GM19467 (cell line): ENCODE data around the gene RPL28.

Experiments
- ATAC-seq: cut with Tn5 transposase; IDR thresholded peaks from one replicate; pipeline ENCODE4 v1.9.1; 2021; ENCODE audit warnings: mild to moderate bottlenecking, moderate library complexity; ENCODE audit not compliant: unreplicated experiment

The RPL28 gene

DNA sequence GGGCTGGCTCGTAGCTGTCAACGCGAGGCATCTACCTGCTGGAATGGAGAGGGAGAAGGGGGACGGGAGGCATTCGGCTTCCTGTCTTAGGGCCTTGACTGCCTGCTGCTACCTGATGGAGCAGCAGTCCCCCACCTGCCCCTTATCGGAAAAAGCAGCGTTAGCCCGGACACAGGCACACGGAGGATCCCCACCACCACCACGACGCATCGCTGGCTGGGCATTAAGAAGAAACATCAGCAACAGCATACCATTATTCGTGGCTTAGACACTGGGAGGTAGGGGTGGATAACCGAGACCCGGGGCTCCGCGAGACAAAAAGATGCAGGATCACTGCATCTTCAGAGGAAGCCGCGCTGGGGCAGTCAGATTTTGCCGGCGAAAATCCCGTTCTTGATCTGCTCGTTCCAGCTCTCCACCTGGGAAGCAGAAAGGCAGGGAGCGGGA lies 32.4 kb upstream of the RPL28 start:
- no peak for ATAC-seq

DNA sequence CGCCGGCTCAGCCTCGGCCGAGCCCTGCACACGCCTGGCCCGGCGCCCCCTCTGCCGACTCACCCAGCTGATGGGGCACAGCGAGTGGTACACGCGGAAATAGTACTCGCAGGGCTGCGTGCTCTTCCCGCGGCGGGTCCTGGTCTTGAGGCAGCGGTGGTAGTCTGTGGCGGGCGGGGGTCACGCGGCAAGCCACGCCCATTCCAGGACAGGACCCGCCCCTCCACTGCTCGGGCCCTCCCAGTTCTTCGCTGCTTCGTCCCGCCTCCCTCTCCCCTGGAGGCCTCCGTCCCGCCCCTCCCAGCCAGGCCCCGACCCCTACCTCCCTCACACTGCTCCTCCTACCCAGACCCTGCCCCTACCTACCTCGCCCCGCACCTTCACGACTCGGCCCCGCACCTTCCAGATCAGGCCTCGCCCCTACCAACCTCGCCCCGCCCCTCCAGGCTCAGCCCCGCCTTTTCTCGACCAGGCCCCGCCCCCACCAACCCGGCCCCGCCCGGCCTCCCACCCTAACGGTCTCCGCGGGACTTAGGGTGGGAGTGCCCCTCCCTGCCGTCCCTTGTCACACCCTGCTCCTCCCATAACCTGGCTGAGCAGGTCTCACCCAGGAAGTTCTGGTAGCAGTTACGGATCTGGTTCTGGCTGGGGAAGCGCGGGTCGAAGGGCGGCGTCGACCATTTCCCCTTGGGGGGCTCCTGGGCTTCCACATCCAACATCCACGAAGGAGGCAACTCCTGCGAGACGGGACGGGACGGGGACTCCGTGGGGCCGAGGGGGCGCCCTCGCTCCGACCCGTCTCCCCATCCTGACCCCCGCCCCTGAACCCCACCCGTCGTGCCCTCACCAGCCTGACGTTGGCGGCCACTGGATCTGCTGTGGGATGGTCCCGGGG lies 31.7 kb upstream of the RPL28 start:
- no peak for ATAC-seq

DNA sequence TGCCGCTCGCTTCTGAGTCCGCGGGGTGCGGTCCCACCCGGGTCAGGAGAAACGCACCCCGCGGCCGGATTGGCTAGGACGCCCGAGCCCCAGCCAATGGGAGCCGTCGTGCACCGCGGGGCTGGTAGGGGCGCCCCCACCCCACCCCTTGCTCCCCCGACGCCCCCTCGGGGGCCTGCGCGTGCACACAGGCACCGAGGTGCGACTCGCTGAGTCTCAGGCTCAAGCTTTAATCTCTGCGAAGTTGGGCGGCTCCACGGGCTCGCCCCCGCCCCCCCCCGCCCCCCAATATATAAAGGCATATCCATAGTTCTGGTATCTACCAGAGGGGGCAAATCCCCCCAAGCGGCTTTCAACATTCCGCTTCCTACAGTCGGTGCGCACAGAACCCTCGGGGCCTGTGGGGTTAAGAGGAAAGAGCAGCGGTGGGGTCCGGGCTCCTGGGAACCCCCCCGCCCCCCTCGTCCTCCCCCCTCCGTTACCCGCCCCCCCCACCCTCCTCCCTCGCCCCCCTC lies 31.0 kb upstream of the RPL28 start, which contains the start of gene COX6B2:
Gene COX6B2 (minus strand): TSS at position 22 of the 515 bp plus-strand sequence. CDS start 198 bp downstream, outside the sequence.
- no peak for ATAC-seq

DNA sequence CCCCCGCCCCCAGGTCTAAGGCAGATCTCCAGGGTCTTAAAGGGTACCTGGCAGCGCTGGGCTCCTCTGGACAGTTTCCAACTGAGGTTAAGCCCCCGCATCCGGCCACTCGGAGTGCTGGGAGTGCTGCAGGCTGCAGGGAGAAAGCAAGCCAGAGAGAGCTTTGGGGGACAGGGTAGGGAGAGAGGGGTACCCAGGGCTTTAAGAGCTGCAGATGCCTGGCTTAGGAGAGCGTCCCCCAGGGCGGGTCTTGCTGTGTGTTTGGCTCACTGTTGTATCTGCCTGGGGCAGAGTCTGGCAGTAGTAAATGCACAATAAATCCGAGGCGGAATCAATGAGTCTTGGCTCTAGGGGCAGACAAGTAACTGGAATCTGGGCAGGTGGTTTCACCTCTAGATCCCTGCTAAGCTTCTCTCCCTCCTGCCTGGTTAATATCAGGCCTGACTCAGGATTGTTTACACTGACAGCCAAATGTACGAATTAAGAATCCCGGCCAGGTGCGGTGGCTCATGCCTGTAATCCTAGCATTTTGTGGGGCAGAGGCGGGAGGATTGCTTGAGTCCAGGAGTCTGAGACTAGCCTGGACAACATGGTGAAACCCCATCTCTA lies 30.4 kb upstream of the RPL28 start:
- ATAC-seq: no peak

DNA sequence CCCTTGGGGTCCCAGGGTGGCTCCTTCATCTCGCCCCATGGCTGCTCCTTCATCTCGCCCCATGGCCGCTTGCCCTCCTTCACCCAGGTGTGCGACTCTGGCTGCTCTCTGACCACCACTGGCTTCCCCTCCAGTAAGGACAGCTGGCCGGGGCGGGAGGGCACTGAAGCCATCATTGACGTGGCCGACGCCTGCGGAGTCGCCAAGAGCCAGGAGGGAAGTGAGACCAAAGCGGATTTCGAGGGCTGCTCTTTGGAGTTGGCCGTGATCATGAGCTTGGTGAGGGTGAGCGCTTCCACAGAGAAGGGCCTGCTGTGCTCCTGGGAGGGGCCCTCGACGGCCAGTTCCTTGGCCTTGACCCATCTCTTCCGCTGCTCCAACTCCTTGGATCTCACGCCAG lies 27.2 kb upstream of the RPL28 start:
- no peak for ATAC-seq

DNA sequence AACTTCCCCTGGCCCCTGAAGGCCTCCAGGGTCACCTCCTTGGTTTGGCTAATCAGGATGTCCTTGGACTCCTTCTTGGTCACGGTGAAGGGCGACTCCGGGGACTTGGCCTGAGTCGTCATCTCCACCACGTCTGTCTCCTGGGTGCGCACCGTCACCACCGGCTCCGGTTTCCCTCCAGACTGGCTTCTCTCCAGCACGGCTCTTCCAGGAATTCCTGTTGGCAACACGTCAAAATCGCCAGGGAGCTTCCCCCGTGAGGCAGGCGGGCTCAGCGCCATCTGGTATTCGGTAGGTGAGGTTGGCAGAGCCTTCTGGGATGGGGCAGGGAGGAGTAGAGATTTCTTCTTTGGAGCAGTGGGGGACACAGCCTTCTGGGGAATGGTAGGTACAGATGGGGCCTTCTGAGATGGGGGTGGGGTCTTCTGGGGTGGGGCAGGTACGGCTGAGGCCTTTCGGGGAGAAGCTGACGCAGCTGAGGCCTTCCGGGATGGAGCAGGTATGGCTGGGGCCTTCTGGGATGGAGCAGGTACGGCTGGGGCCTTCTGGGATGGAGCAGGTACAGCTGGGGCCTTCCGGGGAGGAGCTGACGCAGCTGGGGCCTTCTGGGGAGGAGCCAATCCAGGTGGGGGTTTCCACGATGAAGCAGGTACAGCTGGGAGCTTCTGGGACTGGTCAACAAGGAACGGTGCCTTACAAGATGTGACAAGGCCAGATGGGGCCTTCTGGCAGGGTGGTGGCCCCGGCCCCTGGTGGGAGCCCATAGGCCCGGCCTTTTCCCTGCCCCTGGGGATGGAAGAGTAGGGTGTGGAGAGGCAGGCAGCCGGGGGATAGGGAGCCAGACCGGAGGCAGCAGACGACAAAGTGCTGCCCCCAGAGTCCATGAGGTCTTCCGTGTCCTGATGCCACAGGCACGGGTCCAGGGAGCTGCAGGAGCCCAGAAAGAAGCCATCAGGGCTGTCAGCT lies 26.5 kb upstream of the RPL28 start:
- ATAC-seq: no peak

DNA sequence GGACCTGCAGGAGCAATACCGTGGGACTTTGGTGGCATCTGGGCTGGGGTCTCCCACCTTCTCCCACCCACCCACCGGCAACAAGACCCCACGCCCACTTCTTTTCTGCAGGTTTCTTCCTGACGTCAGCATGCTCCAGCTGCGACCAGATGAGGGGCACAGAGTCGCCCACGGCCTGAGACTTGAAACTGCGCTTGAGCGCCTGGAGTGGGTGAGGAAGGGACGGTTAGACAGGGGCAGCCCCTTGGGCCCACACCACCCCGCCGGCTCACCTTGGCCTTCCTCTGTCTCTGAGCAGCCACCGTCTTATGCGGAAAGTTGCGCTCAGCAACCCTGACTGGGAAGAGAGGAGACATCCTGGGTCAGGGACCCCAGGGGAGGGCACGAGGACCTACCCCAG lies 24.8 kb upstream of the RPL28 start:
- no peak for ATAC-seq

DNA sequence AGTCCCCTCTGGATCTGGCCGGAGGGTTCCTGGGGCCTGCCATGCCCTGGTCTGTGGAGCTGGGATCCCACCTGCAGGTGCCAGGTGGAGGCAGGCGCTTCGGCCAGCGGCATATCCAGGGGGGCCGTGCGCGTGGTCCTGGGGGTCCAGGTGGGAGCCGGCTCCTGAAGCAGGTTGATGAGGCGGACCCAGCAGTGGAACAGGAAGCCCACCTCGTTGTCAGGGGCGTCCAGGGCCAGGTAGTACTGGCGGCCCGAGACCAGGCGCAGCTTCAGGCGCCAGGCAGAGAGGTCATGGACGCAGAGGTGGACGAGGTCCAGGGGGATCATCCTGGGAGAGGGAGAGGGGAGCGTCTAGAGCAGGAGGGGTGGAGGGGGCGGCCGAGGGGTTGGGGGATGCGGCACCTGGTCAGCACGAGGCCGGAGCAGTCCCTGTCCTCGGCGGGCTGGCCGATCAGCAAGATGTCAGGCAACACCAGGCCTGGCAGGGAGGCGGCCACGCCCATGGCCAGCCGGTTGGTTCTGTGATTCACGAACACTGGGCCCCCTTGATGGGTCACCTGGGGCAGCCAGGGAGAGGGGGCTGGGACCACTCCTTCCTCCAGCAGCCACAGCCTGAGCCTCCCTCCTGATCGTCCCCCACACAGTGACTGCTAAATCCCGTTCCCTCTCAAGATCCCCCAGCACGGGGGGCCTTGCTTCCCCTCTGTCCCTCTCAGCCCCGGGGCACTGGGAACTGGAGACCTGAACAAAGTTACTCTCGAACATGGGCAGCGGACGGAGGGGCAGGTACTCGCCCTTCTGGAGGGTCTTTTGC lies 23.4 kb upstream of the RPL28 start:
- ATAC-seq: no peak

DNA sequence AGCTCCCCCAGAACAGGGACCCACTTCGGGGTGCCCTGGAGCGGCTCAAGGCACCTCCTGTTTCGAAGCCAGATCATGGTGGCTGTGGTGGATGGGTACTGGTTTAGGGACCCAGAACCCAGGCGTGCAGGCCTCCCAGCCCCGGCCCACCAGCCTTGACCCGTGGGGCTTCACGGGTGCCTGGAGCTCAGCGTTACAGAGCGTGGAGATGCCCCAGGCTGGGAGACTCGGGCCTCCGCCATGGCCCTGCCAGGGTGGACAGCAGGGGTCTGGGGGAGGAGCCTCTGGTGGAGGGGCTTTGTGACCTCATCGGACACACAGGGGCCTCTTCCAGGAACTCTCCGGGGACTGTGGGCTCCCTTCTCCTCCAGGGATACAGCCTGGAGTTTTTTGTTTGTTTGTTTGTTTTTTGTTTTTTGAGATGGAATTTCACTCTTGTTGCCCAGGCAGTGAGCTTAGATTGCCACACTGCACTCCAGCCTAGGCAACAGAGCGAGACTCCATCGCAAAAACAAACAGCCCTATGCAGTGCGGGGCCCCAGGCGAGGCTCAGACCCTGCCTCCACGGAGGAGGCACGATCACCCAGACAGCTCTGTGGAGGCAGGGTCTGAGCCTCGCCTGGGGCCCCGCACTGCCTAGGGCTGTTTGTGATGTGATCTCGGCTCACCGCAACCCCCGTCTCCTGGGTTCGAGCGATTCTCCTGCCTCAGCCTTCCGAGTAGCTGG lies 22.6 kb upstream of the RPL28 start, which contains the start of gene GARIN5B:
Gene GARIN5B (minus strand): TSS at position 271 of the 727 bp plus-strand sequence. CDS start 194 bp downstream, at position 77.
- no peak for ATAC-seq

DNA sequence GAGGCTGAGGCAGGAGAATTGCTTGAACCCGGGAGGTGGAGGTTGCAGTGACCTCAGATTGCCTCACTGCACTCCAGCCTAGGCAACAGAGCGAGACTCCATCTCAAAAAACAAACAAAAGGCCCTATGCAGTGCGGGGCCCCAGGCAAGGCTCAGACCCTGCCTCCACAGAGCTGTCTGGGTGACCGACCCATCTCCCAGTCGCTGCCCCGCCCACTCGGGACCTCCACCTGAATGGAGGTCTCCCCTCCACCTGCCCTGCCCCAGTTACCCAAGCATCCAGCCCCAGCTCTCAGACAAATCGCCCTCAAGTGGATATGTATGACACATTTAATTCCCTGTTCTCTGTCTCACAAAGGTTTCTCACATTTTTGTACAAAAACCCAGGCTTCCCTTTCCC lies 20.5 kb upstream of the RPL28 start:
- no peak for ATAC-seq

DNA sequence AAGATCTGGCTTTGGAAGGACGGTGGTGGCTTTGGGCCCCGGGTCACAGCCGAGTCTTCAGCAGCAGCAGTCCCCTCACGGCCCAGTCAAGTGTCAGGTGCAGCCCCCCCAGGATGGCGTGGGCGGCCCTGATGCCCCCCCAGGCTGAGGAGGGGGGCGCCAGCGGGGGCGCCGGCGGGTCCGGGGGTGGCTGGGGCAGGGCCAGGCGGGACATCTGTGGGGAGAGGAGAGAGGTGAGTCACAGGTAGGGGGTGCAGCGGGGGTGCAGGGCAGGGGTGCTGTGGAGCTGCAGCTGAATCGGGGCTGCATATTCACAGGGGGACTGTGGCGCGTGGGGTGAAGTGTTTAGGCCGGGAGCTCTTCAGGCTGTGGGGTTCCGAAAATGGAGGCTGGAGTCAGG lies 19.8 kb upstream of the RPL28 start:
- no peak for ATAC-seq

DNA sequence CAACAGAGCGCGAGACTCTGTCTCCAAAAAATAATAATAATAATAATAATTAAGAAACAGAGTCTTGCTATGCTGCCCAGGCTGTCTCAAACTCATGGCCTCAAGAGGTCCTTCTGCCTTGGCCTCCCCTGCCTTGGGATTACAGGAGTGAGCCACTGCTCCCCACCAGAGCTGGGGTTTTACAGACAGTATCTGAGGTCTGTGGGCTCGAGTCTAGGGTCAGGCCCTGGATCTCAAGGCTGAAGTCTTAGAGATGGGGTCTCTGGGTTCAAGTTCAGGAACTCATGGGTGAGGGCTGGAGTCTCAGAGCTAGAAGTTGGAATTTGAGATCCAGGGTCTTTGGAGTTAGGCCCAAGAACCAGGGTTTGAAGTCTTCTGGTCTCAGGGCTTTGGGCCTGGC lies 18.9 kb upstream of the RPL28 start:
- no peak for ATAC-seq

DNA sequence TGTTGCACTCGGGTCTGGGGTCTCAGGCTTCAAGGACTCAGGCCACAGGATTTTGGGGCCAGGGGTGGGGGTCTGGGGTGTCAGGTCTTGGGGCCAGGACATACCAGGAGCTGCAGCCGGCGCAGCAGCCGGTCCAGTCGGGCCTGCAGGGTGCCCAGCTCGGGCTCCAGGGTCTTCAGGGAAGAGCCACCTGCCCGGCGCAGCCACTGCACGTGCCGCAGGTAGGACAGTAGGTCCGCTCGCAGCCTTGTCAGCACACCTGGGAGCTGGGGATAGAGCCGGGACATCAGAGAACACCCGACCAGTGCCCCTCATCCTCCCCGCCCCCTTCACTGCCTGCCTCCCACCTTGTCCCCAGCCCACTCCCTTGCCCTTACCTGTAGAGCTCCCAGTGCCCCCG lies 17.6 kb upstream of the RPL28 start:
- no peak for ATAC-seq

DNA sequence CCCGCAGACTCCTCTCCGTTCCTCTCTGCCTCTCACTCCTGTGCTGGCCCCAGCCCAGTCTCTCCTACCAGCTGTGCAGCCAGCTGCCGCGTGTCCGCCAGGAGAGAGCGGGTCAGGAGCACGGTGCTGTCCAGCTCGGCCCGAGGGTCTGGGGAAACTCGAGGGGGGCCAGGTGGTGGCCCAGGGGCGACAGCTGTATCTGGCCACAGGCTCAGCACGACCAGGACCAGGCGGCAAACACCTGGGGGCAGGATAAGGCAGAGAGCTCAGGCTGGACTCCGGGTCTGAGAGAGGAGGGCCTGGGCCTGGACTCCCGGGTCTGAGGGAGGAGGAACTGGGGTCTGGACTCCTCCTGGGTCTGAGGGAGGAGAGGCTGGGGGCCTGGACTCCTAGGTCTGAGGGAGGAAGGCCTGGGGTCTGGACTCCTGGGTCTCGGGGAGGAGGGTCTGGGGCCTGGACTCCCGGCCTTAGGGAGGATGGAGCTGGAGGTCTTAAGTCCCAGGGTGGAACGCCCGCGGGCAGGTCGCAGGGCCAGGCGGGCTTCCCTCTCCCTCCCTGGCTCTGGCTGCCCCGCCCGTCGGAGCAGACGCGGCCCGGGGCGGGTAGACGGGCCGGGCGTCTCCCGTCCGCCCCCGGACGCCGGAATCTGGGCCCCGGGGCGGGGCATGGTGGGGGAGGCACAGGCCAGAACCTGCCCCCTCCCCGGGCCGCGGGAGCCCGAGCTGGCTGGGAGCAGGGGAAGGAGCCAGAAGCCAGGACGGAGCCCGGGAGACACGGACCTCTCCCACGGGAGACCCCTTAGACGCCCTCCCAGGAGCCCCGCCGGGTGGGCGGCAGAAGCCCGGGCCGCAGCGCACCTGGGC lies 16.8 kb upstream of the RPL28 start:
- ATAC-seq: no peak

DNA sequence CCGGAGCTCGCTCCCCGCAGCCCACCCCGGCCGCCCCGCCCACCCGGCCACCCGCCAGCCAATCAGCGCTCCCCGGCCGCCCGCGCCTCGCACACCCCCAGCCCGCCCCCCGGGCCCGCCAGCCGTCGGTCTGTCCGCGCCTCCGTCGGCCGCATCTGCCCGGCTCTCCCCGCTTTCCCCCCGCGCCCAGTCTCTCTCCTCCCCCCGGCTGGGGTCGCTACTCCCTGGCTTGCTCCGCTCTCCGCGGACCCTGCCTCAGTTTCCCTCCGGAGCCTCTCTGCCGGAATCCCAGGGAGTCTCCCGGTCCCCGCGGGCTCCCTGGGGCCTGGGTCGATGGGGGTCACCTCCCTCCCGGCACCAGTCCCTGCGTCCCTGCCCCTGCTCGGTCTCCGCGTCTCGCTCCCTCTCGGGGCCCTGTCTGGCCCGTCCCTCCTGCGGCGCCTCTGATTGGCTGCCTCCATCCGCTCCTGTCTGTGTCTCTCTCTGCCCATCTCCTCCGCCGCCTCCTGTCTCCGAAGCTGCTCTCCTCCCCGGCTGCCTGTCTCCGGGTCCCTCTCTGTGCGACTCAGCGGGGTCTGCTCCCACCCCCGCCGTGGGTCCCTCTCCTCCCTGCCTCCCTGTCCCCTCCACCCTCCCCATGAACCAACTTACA lies 16.0 kb upstream of the RPL28 start:
- ATAC-seq: no peak

DNA sequence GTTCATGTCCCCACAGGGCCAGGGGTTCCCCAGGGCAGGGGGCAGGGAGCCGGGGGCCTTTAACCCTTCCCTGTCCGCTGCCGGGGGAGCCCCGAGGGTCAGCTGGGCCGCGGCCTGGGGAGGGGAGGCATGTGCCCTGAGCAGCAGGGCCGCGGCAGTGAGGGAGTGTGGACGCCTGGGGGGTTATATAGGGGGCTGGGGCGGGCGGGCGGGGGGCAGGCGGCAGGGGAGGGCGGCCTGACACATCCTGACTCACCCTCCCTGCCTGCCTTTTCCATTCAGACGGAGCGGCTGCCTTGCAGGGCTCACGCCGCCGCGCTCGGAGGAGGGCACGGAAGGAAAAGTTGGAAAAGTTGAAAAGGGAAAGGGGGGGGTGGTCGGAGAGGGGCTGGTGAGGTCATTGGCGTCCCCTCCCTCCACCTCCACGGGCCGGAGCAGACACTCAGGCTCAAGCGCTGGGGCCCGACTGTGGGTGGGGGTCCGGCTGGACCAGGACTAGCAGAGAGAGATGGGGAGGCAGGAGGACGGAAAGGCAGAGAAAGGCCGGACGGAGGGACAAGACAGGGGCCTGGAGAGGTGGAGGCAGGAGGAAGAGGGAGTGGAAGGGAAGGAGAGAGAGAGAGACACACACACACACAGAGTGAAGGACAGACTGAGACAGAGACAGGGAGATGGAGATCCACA lies 15.3 kb upstream of the RPL28 start, which contains the start of gene IL11:
Gene IL11 (minus strand): TSS at position 159 of the 684 bp plus-strand sequence. CDS start 153 bp downstream, at position 6.
- no peak for ATAC-seq
